Stimulated activated CD4-positive, alpha-beta T cell treated with anti-CD3 and anti-CD28 coated beads, Interleukin-1b, Interleukin-23, amount 100 ng/mL, for 1 hour (primary cell): Measurements from ENCODE around the gene METTL21A.
"Not testable (repeated sequence)": the region's sequence is repeated elsewhere in the genome, so short reads cannot be mapped to it uniquely, and the experiment has no call there.

ENCODE experiments used
- DNase-seq, 2 donors: peaks; one replicate each; pipeline ENCODE4 v3.0.0-alpha.2; 2020; ENCODE audit warnings: low read depth in 2 of 2

METTL21A gene

DNA sequence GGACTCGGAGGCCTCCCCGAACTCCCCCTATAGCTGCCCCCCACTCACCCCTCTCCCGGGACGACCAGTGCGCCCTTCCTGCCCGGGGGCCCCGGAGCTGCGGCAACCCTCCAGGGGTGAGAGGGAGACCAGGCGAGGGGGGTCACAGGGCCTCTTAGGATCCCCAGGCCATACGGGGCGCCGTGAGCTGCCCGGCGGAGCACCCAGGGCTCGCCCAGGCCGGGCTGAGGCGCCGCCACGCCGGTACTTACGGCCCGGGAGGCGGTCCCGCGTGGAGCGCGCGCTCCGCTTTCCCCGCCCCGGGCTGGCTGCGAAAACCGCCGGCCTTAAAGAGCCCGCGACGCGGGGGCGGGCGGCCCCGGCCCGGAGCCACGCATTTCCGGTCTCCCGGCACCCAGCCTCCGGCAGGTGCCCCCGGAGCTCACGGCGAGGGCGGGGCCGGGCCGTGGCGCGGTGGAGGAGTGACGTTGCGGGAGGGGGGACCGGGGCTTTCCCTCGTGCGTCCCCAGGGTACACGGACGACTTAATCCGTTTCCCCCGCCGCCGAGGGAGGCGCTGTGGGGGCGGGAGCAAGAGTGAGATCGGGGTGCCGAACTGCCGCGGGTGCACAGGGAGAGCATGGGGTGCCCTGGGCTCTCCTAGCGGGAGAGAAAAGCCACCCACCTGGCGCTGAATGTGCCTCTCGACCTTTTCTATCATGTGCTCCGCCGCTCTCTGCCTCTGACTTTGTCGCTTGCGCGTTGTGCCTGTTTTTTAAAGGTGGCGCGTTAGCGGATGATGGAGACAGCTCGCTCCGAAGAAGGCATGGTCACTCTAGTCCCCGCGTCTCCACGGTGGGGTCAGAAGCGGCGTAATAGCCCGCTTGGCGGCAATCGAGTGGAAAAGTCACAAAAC is at the start of gene METTL21A:
Gene METTL21A, minus strand, starts transcription at position 381 of the 894 bp plus-strand sequence. CDS start 1,019 bp downstream, outside the sequence.
- DNase-seq: peak; percentile 88 to 89

DNA sequence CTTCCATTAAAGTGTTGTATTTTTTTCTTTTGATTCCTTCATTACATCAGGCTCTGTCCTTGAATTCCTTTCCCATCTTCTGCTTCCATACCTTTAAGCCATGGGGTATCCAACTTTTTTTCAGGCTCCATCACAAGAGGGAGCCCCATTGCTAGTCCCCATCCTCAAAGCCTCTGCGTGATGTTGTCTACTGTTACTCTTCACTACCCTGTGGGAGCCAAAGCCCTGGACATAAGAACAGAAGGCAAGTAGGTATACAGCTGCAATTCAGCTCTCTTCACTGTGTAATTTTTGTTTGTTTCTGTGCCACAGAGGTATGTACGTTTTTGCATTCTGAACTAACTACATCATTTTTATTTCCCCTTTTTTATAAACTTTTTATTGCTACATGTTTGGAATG is 49.6 kb upstream of the METTL21A start:
- no peak for DNase-seq

DNA sequence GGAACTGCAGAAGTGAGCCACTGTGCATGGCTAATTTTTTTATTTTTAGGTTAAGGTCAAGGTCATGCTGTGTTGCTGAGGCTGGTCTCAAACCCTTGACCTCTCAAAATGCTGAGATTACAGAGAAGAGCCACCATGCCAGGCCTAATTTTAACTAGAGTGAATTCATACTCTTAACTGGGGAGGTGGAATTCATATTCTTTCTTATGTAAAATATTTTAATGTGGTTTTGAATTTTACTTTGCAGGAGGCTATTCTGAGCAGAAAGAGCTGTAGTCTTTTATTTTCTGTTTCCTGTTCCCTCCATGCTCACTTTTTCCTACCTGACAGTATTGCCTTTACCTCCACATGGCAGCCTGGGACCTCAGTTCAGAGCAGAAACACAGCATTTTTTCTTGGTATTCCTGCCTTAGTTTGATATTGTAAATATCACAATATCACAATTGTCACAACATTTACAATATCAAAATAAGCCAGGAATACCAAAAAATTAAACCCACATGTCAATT is 49.1 kb upstream of the METTL21A start:
- DNase-seq: no peak

DNA sequence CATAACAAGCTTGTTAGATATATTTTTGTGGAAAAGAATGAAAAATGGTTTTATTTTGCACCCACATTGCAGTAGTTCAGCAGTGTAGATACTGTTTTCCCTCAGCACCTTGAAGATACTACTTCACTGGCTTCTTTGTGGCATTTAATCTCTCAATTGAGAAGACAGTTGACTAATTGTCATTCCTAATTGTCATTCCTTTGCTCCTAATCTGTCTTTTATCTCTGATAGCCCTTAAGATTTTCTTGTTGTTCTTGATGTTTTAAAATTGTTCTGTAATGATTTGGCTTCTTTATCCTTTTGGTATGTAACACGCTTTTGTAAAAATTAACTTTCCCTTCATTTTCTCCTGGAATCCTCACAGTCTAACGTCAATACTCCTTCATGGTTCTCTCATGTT is 48.2 kb upstream of the METTL21A start:
- no peak for DNase-seq

DNA sequence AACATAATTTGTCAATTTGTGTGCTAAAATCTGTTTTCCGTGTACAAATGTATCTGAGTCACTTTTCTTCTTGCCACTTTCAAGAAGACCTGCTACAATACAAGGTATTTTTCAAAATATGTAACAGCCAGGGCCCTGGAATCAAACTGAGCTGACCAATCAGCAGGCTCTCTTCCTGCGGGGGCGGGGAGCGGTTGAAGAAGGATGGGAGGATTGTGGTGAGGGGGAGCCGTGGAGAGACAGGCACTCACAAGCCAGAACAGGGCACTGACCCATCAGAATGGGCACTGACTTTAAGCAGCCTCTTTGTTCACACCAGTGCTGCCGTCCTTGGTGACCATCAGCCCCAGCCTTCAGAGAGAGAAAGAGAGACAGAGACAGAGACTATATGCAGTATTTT is 45.7 kb upstream of the METTL21A start:
- DNase-seq: no peak

DNA sequence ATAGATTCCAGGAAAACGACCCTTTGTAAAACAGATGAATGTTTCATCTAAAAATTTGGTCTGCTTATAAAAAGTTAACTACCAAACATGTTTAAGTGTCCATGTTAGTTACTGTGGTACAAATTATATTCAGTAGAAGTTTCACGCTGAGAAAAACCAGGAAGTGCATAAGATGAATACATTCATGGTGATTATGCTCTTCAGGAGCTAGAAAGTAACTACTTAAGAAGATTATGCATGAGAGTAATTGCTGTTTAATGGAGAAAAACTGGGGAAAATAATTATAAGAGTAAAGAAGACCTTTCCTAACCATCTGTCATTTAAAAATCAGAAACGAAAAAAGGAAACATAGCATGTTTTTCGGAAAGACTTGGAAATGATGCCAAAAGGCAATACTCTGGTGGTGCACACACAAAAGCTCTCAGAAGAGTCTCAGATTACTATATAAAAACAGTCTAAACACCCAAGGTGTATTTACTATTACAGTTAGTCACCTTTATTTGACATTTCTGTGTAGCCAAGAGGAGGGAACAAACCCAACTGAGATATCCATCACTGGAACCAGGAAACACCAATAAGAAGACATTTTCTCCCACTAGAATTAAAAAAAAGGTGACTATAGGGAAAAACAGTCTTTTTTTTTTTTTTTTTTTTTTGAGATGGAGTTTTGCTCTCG is 38.8 kb upstream of the METTL21A start:
- DNase-seq: no peak

- DNase-seq: no peak
Observed at GRCh38 chr2:207662203-207662602, 37.0 kb upstream of the METTL21A start.

GRCh38 chr2:207660994-207661393 is 35.8 kb upstream of the METTL21A start:
- no peak for DNase-seq

DNA sequence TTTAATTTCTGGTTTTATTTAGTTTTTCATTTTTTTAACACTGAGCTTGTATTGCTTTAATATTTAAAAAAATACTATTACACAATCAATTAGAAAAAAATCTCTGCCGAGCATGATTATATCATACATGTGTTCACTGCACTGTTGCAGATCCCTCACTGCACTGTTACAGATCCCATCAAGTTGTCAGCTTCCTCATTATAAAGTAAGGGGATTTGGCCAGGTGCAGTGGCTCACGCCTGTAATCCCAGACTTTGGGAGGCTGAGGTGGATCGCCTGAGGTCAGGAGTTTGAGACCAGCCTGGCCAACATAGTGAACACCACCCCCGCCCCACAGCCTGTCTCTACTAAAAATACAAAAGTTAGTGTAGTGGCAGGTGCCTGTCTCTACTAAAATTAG is 33.0 kb upstream of the METTL21A start:
- no peak for DNase-seq

DNA sequence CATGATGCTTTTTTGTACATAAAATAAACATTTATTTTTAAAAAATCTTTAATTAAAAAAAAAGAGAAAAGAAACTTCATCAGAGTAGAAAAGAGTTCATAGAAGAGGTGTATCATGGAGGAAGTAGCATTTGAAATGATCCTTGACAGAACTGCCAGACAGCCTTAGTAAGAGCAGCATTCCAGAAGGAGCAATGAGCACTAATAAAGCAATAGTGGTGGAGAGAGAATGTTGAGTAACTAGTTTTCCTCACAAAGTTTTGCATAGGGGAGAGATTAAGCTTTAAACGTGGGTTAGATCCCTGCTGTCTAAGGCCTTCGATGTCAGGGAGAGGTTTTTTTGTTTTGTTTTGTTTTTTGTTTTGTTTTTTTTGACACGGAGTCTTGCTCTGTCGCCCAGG is 29.8 kb upstream of the METTL21A start:
- DNase-seq: no peak

DNA sequence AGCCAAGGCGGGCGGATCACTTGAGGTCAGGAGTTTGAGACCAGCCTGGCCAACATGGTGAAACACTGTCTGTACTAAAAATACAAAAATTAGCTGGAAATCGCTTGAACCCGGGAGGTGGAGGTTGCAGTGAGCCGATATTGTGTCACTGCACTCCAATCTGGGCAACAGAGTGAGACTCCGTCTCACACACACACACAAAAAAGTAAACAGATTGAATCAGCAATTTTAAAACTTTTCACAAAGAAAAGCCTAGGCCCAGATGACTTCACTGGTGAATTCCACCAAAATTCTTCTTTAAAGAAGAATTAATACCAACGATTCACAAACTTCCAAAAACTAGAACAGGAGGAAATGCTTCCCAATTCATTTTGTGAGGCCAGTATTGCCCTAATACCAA is 21.4 kb upstream of the METTL21A start:
- not testable (repeated sequence) for DNase-seq

GRCh38 chr2:207643892-207644291 is 18.7 kb upstream of the METTL21A start:
- DNase-seq: no peak

DNA sequence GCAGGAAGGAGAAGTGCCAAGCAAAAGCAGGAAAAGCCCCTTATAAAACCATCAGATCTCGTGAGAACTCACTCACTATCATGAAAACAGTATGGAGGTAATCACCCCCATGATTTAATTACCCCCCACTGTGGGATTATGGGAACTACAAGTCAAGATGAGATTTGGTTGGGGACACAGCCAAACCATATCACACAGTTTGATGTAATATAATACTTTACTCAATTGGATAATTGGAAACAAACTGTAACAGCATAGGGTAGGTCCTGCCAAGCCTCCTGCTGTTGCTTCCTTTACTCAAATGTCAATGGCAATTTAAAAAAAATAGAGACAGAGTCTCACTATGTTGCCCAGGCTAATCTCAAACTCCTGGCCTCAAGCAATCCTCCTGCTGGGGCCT is 15.5 kb upstream of the METTL21A start:
- DNase-seq: no peak

DNA sequence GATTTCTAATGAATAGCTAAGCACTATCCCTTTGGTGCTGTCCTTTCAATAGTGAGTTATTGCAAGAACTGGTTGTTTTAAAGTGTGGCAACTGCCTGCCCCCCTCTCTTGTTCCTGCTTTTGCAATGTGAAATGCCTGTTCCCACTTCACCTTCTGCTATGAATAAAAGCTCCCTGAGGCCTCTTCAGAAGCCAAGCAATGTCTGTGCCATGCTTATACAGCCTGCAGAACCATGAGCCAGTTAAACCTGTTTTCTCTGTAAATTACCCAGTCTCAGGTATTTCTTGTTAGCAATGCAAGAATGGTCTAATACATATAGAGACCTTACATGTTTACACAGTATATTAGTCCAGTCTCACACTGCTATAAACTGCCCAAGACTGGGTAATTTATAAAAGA is 15.0 kb upstream of the METTL21A start:
- DNase-seq: no peak

DNA sequence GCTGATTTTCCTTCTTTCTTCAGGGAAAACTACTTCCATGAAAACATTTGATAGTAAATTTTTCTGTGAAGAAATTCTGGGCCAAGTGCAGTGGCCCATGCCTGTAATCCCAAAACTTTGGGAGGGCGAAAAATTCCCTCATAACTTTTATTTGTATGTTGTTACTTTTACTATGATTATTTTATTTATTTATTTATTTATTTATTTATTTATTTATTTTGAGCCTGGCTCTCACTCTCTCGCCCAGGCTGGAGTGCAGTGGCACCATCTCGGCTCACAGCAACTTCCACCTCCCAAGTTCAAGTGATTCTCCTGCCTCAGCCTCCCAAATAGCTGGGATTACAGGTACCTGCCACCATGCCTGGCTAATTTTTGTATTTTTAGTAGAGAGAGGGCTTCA is 14.1 kb upstream of the METTL21A start:
- not testable (repeated sequence) for DNase-seq

DNA sequence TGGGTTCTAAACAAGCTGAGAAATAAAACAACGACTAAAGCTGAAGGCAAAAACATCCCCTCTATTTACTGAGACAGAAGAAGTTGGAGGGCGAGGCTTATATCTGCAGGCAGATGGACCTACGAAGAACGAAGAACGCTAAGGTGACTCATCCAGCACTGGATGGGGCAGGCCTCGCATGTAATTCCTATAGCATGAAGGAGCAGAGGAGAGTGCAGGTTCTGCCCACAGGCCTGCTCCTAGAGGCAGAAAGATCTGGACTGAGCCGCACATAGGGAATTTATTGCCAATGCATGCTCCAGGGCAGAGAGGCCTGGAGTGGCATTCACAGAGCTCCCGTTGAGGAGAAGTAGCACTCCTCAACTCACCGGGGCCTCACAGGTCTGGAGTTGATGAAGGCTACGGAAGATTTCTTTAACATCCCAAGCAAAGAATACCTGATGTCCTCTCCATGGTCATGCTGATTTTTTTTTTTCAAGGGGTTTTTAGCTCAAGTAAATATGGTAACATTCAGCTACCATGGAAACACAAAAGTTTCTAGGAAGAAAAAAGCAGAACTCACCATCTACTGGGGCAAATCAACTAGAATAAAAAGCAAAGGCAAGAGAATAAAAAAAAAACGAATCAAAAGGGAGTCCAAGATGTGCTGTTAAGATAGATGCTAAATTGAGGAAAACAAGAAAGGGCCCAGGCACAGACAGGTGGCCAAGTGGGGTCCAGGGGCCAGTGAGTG is 10.4 kb upstream of the METTL21A start:
- no peak for DNase-seq

DNA sequence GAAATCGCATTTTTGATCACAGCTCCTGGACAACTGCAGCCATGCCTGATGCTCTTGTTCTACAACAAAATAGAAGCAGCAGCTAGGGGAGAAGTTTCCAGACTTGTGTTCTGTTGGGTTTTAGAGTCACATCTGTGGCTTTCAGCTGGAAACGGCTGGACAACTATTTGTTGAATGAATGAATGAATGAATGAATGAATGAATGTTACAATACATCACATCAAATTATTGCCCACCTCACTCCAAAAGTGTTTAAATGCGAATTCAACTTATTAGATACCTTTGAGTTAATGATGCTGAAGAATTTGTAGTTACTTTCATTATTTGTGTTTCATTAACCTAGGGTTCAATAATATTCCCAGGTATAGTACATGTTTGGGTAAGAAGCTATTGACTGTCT is 8.5 kb upstream of the METTL21A start:
- DNase-seq: no peak

GRCh38 chr2:207632575-207633493 is 7.6 kb upstream of the METTL21A start:
- DNase-seq: no peak

- DNase-seq: no peak
Observed at GRCh38 chr2:207630491-207630890, 5.3 kb upstream of the METTL21A start.

DNA sequence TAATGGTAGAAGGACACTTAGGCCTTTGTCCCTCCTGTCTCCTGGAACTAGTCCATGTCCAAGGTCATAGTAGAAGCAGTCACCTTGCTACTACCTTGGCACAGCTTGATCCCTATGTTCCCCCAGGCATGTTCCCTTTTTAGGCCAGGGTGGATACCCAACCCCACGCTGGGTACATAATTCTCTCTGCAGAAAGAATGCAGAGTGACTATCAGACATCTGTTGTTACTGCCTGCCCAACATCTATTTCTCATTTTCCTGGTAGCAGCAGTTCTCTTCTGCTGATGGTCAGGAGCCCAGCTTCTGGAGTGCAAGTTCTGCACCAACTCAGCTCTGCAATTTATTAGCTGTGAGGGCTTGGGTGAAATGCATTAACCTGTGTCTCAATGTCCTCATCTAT is 4.4 kb upstream of the METTL21A start:
- DNase-seq: no peak
